Keratinocyte (primary cell): Measurements from ENCODE around the gene EVC. TPM values are rescaled to one million over a fixed set of nuclear protein-coding genes. Genes with fewer than 3 reads are reported as not detected.

Source experiments
- DNase-seq: peaks from one replicate; pipeline ENCODE4 v3.0.0-alpha.2; 2011; ENCODE audit warnings: low read depth, missing footprints, low spot score
- FAIRE-seq: peaks from 2 replicates; lab custom pipeline; 2011; peaks lifted over from hg19 to GRCh38; lab: Jason Lieb, UNC
- H2AFZ ChIP-seq: 2 replicates; pipeline ENCODE4 v1.6.0; 2012; ENCODE audit warnings: low read length, control low read depth, inconsistent platforms; ENCODE audit not compliant: control insufficient read depth
- H3K27ac ChIP-seq: 2 replicates; pipeline ENCODE4 v1.5.1; 2011; ENCODE audit warnings: low read length; ENCODE audit not compliant: control insufficient read depth, insufficient read depth
- H3K27me3 ChIP-seq: 3 replicates; pipeline ENCODE4 v1.6.0; 2011; ENCODE audit warnings: low read length; ENCODE audit not compliant: control insufficient read depth, insufficient read depth; ENCODE audit errors: extremely low read depth
- H3K36me3 ChIP-seq, 2 experiments: 2 replicates in 1 of 2; 3 replicates in 1 of 2; pipeline ENCODE4 v1.5.1; 2011; ENCODE audit warnings: low read length in 2 of 2, mild to moderate bottlenecking in 1 of 2; ENCODE audit not compliant: control insufficient read depth in 2 of 2, insufficient read depth in 2 of 2; ENCODE audit errors: extremely low read depth in 1 of 2
- H3K4me1 ChIP-seq: 3 replicates; pipeline ENCODE4 v1.5.1; 2011; ENCODE audit warnings: low read length; ENCODE audit not compliant: control insufficient read depth, insufficient read depth; ENCODE audit errors: extremely low read depth
- H3K4me2 ChIP-seq: 3 replicates; pipeline ENCODE4 v1.6.0; 2011; ENCODE audit warnings: low read depth, low read length; ENCODE audit not compliant: control insufficient read depth, insufficient read depth; ENCODE audit errors: extremely low read depth
- H3K4me3 ChIP-seq, 3 experiments: fragments of 200-600 bp in 1 of 3; sonication (generic) in 1 of 3; 2 replicates in 2 of 3; 3 replicates in 1 of 3; pipeline ENCODE4 v1.5.1; 2011 to 2016; ENCODE audit warnings: low read length in 3 of 3, mild to moderate bottlenecking in 3 of 3, control low read depth in 2 of 3, inconsistent platforms in 1 of 3, low read depth in 1 of 3, mixed read lengths in 1 of 3, mixed run types in 1 of 3, moderate library complexity in 1 of 3; ENCODE audit not compliant: control insufficient read depth in 2 of 3, insufficient read depth in 2 of 3; ENCODE audit errors: extremely low read depth in 1 of 3
- H3K79me2 ChIP-seq: 2 replicates; pipeline ENCODE4 v1.6.0; 2012; ENCODE audit warnings: low read length; ENCODE audit not compliant: control insufficient read depth, insufficient read depth
- H3K9ac ChIP-seq: 3 replicates; pipeline ENCODE4 v1.6.0; 2011; ENCODE audit warnings: low read length; ENCODE audit not compliant: control insufficient read depth, insufficient read depth; ENCODE audit errors: extremely low read depth
- H3K9me1 ChIP-seq: 3 replicates; pipeline ENCODE4 v1.6.0; 2011; ENCODE audit warnings: low read length; ENCODE audit not compliant: control insufficient read depth, insufficient read depth; ENCODE audit errors: extremely low read depth
- H3K9me3 ChIP-seq: 2 replicates; pipeline ENCODE4 v1.5.1; 2012; ENCODE audit warnings: low read depth, low read length; ENCODE audit not compliant: control insufficient read depth
- H4K20me1 ChIP-seq: 3 replicates; pipeline ENCODE4 v1.6.0; 2011; ENCODE audit warnings: low read length; ENCODE audit not compliant: control insufficient read depth, insufficient read depth; ENCODE audit errors: extremely low read depth
- CTCF ChIP-seq, 3 experiments: IDR thresholded peaks in 1 of 3; conservative IDR thresholded peaks in 1 of 3; optimal IDR thresholded peaks in 1 of 3; 2 replicates in 2 of 3; 3 replicates in 1 of 3; pipeline versions ENCODE3 to v1.5.1; 2011; ENCODE audit warnings: low read length in 3 of 3, mild to moderate bottlenecking in 3 of 3, moderate library complexity in 2 of 3, control low read depth in 1 of 3, inconsistent platforms in 1 of 3; ENCODE audit not compliant: insufficient read depth in 2 of 3; ENCODE audit errors: extremely low read depth in 1 of 3
- EZH2 ChIP-seq: IDR thresholded peaks from one replicate; pipeline ENCODE4 v1.6.1; 2012; ENCODE audit warnings: inconsistent platforms, mild to moderate bottlenecking, low read length, moderate library complexity
- dilution Hi-C: fragments of 300-500 bp; cut with MboI; formaldehyde crosslinking; loops from one replicate; pipeline ENCODE4 v1.7.0; 2020; ENCODE audit warnings: low sequenced_read_pairs; ENCODE audit not compliant: extremely low pct_ligation_motif_present
- polyA plus RNA-seq, 5 experiments: library from polyadenylated mRNA; depleted of rRNA in 3 of 5; stranded (reverse) in 3 of 5; stranded (forward) in 1 of 5; unstranded in 1 of 5; fragments of >200 nt; gene quantifications; 1 replicate in 1 of 5; 2 replicates in 3 of 5; 3 replicates in 1 of 5; pipeline versions ENCODE4 v1.2.1 to v1.2.3, GENCODE V29; 2011 to 2012; ENCODE audit warnings: missing spikeins in 2 of 5, low read depth in 1 of 5, low replicate concordance in 1 of 5

Gene EVC
- polyA plus RNA-seq, 1 donor (not counting 4 experiments of a cell fraction or from before 2014, with no cell fraction given), result 7.3 TPM

GRCh38 chr4:5788144-5788543 is 77.1 kb downstream of the EVC start:
- Histone ChIP-seq H3K9me1 (no peaks in the 10 kb centered on the region), H4K20me1 (no peaks in the 10 kb centered on the region), H3K27ac (no peak overlapping the region), H3K36me3 (peaks cover 21 to 27% of the 10 kb centered on the region in 2 experiments), H3K79me2 (no peaks in the 10 kb centered on the region), H3K4me1 (no peaks in the 10 kb centered on the region), H3K9me3 (no peaks in the 10 kb centered on the region), H3K4me3 (no peak overlapping the region), H3K27me3 (no peaks in the 10 kb centered on the region), H2AFZ (no peak overlapping the region), H3K9ac (no peak overlapping the region), H3K4me2 (no peak overlapping the region)
- dilution Hi-C loops, result no loop called here
- DNase-seq, result no peak
- FAIRE-seq, result no peak
- TF ChIP-seq CTCF (optimal IDR thresholded peaks at IDR 0.05 in 1 of 3, IDR thresholded peaks at IDR 0.05 in 1 of 3, conservative IDR thresholded peaks at IDR 0.05 in 1 of 3; ENCODE audit: extremely low read depth in 1 of 3, insufficient read depth in 2 of 3, low read length in 3 of 3), result no peak
- no peak for TF ChIP-seq EZH2

- TF ChIP-seq CTCF (optimal IDR thresholded peaks at IDR 0.05 in 1 of 3, IDR thresholded peaks at IDR 0.05 in 1 of 3, conservative IDR thresholded peaks at IDR 0.05 in 1 of 3; ENCODE audit: extremely low read depth in 1 of 3, insufficient read depth in 2 of 3, low read length in 3 of 3) (no peak), EZH2 (no peak)
- Histone ChIP-seq H3K4me3 (no peak overlapping the region), H4K20me1 (no peaks in the 10 kb centered on the region), H3K27me3 (no peaks in the 10 kb centered on the region), H3K4me1 (no peaks in the 10 kb centered on the region), H3K27ac (no peak overlapping the region), H3K9ac (no peak overlapping the region), H3K79me2 (no peaks in the 10 kb centered on the region), H3K9me1 (no peaks in the 10 kb centered on the region), H2AFZ (no peak overlapping the region), H3K36me3 (peaks cover 21 to 24% of the 10 kb centered on the region in 2 experiments), H3K4me2 (no peak overlapping the region), H3K9me3 (no peaks in the 10 kb centered on the region)
- FAIRE-seq (no peak), DNase-seq (no peak)
- dilution Hi-C loops, result no loop called here
Observed at GRCh38 chr4:5789141-5789540, 78.1 kb downstream of the EVC start.
